Suprapubic skin (tissue), 4 donors: Measurements from ENCODE around the gene C3orf80. TPM values are rescaled to one million over a fixed set of nuclear protein-coding genes. Genes with fewer than 3 reads are reported as not detected.
"Not testable (repeated sequence)": the region's sequence is repeated elsewhere in the genome, so short reads cannot be mapped to it uniquely, and the experiment has no call there.

Experiments
- DNase-seq, 2 donors: peaks; one replicate each; pipeline ENCODE4 v3.0.0-alpha.2; 2019; ENCODE audit warnings: low spot score in 2 of 2
- H3K27ac ChIP-seq: fragments of 200-600 bp; sonication (generic); one replicate; pipeline ENCODE4 v1.5.1; 2019
- H3K27me3 ChIP-seq: fragments of 200-600 bp; sonication (generic); one replicate; pipeline ENCODE4 v1.5.1; 2019
- H3K36me3 ChIP-seq: fragments of 200-600 bp; sonication (generic); one replicate; pipeline ENCODE4 v1.5.1; 2019
- H3K4me1 ChIP-seq: fragments of 200-600 bp; sonication (generic); one replicate; pipeline ENCODE4 v1.5.1; 2019
- H3K4me3 ChIP-seq: fragments of 200-600 bp; sonication (generic); one replicate; pipeline ENCODE4 v1.5.1; 2019; ENCODE audit warnings: mild to moderate bottlenecking
- H3K9me3 ChIP-seq: fragments of 200-600 bp; sonication (generic); one replicate; pipeline ENCODE4 v1.5.1; 2019
- EP300 ChIP-seq: sonication (generic); formaldehyde crosslinking; IDR thresholded peaks from one replicate; pipeline ENCODE4 v1.6.1; 2017; ENCODE audit warnings: antibody characterized with exemption
- POLR2A ChIP-seq, 2 donors: fragments of 450-650 bp; IDR thresholded peaks; one replicate each; pipeline ENCODE4 v1.6.1; 2017; ENCODE audit warnings: antibody characterized with exemption in 2 of 2, mild to moderate bottlenecking in 2 of 2, moderate library complexity in 2 of 2
- POLR2AphosphoS5 ChIP-seq, 3 donors: sonication (generic); formaldehyde crosslinking; IDR thresholded peaks; one replicate each; pipeline ENCODE4 v1.6.1; 2017; ENCODE audit warnings: antibody characterized with exemption in 3 of 3
- WGBS: methylation state at CpG from one replicate; pipeline ENCODE4 v1.1.5; 2018; 5-methylcytosine and 5-hydroxymethylcytosine counted together
- total RNA-seq, 4 donors: library from RNA; depleted of rRNA; stranded (reverse); fragments of >200 nt; gene quantifications; one replicate each; pipeline ENCODE4 v1.1.0, GENCODE V29; 2016
- TF ChIP-seq, protein P1 (sequence below), 2 donors: fragments of 200-600 bp in 1 of 2; fragments of 450-650 bp in 1 of 2; sonication (generic) in 1 of 2; IDR thresholded peaks; one replicate each; pipeline ENCODE4 v1.5.1; 2016 to 2019; ENCODE audit warnings: antibody characterized with exemption in 2 of 2, mild to moderate bottlenecking in 1 of 2, moderate library complexity in 1 of 2

C3orf80 gene
- total RNA-seq: under 1 TPM in 2 of 4 donors, not detected in 2; 0.72 to 0.91 TPM

DNA sequence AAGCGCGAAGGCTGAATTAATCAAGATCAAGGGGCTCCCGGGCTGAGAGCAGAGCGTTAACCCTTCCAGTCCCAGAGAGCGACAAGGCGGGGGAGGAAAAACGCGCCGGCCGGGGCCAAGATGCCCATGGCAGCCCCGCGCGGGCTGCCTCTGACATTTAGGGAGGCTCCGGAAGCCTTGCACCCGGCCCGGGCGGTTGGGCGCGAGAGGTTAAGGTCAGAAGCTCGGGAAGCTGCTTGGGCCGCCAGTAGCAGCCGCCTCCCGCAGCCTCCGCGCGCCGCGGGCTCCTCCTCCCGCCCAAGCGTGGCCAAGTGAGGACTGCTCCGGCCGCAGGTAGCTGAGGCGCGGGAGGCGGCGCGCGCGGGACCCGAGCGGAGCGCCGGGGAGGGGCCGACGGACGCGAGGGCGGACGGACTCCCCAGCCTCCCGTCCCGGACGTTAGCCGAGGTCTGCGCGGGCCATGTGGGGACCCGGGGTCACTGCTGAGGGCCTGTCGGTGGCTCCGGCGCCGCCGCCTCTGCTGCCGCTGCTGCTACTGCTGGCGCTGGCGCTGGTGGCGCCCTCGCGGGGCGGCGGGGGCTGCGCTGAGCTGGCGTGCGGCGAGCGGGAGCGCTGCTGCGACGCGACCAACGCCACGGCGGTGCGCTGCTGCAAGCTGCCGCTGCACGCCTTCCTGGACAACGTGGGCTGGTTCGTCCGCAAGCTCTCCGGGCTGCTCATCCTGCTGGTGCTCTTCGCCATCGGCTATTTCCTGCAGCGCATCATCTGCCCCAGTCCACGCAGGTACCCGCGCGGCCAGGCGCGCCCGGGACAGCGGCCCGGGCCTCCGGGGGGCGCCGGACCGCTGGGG is at the start of gene C3orf80:
Gene C3orf80, plus strand, starts transcription at position 247 of the 850 bp plus-strand sequence. Its CDS starts 214 bp downstream, at position 461.
- peaks cover 23% of the 10 kb centered on the region for H3K4me1 ChIP-seq
- H3K36me3 ChIP-seq: no peaks in the 10 kb centered on the region
- no CpG with 5 or more reads among the region's 104 CpGs for WGBS
- no peak for DNase-seq
- H3K27ac ChIP-seq: no peak within 1 kb of the TSS
- H3K4me3 ChIP-seq: peak within 1 kb of the TSS; percentile 64
- H3K27me3 ChIP-seq: peaks cover 49% of the 10 kb centered on the region
- no peak for TF ChIP-seq EP300
- TF ChIP-seq, protein P1, sequence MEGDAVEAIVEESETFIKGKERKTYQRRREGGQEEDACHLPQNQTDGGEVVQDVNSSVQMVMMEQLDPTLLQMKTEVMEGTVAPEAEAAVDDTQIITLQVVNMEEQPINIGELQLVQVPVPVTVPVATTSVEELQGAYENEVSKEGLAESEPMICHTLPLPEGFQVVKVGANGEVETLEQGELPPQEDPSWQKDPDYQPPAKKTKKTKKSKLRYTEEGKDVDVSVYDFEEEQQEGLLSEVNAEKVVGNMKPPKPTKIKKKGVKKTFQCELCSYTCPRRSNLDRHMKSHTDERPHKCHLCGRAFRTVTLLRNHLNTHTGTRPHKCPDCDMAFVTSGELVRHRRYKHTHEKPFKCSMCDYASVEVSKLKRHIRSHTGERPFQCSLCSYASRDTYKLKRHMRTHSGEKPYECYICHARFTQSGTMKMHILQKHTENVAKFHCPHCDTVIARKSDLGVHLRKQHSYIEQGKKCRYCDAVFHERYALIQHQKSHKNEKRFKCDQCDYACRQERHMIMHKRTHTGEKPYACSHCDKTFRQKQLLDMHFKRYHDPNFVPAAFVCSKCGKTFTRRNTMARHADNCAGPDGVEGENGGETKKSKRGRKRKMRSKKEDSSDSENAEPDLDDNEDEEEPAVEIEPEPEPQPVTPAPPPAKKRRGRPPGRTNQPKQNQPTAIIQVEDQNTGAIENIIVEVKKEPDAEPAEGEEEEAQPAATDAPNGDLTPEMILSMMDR (IDR thresholded peaks at IDR 0.05): peak in 1 of 2 donors; percentile 22
- TF ChIP-seq POLR2AphosphoS5 (IDR thresholded peaks at IDR 0.05): no peak
- no peak for TF ChIP-seq POLR2A (IDR thresholded peaks at IDR 0.05)
- no peaks in the 10 kb centered on the region for H3K9me3 ChIP-seq

DNA sequence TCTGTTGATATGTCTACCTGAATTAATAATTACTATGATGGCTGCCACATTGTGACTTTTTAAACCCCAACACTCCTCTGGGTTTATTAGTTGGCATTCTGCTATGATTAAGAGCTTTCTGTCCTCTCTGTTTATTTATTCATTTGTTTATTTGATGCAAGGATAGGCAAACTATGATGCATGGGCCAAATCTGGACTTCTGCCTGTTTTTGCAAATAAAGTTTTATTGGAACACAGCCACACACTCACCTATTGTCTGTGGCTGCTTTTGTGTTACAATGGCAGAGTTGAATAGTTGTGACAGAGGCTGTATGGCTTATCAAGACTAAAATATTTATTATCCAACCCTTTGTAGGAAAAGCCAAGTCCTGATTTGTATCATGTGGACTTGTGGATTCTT is 48.3 kb upstream of the C3orf80 start:
- TF ChIP-seq, protein P1 (IDR thresholded peaks at IDR 0.05): no peak
- no peak for TF ChIP-seq EP300
- no peak for TF ChIP-seq POLR2A (IDR thresholded peaks at IDR 0.05)
- no peak for TF ChIP-seq POLR2AphosphoS5 (IDR thresholded peaks at IDR 0.05)
- Histone ChIP-seq H3K27me3 (no peaks in the 10 kb centered on the region), H3K27ac (no peak overlapping the region), H3K4me3 (no peak overlapping the region), H3K4me1 (peaks cover 7% of the 10 kb centered on the region), H3K36me3 (no peaks in the 10 kb centered on the region), H3K9me3 (no peaks in the 10 kb centered on the region)
- DNase-seq: no peak

DNA sequence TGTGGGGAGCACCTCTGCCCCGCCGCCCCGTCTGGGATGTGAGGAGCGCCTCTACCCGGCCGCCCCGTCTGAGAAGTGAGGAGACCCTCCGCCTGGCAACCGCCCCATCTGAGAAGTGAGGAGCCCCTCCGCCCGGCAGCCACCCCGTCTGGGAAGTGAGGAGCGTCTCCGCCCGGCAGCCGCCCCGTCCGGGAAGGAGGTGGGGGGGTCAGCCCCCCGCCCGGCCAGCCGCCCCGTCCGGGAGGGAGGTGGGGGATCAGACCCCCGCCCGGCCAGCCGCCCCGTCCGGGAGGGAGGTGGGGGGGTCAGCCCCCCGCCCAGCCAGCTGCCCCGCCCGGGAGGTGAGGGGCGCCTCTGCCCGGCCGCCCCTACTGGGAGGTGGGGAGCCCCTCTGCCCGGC is 46.6 kb upstream of the C3orf80 start:
- no CpG with 5 or more reads among the region's 35 CpGs for WGBS

DNA sequence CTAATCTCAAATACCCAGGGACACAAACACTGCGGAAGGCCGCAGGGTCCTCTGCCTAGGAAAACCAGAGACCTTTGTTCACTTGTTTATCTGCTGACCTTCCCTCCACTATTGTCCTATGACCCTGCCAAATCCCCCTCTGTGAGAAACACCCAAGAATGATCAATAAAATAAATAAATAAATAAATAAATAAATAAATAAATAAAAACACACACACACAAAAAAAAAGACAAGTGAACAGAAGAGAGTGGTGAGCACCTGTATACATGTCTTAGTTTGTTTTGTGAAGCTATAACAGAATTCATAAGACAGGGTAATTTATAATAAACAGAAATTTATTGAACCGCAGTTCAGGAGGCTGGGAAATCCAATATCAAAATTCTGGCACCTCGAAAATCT is 45.8 kb upstream of the C3orf80 start:
- H3K27ac ChIP-seq, H3K9me3 ChIP-seq, DNase-seq, H3K36me3 ChIP-seq, H3K4me3 ChIP-seq, H3K27me3 ChIP-seq: not testable (repeated sequence)
- WGBS: 98% methylated on average over 2 of the region's 4 CpGs
- H3K4me1 ChIP-seq: peaks cover 11% of the 10 kb centered on the region

More for the DNA sequence above, 46.6 kb upstream of the C3orf80 start:
- H3K27ac ChIP-seq, H3K27me3 ChIP-seq, H3K36me3 ChIP-seq, H3K9me3 ChIP-seq, H3K4me1 ChIP-seq, DNase-seq, H3K4me3 ChIP-seq: not testable (repeated sequence)

DNA sequence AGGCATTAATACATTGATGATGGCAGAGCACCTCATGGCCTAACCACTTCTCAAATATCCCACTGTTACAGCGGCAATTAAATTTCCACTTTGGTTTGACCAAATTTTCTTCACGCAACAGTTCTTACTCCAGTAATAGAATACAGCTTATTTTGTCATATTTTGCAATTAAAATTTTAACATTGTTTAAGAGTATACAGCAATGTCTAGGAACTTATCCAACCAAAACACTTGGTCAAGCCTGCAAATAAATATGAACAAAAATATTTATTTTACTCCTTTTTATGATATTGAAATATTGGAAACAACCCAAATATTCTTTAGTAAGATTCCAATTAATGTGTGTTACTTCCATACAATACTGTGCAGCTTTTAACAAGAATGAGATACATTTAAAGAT is 45.3 kb upstream of the C3orf80 start:
- no peaks in the 10 kb centered on the region for H3K27me3 ChIP-seq
- H3K36me3 ChIP-seq: no peaks in the 10 kb centered on the region
- WGBS: 77% methylated on average over 2 of the region's 2 CpGs
- H3K27ac ChIP-seq: no peak overlapping the region
- H3K4me3 ChIP-seq: no peak overlapping the region
- TF ChIP-seq POLR2AphosphoS5 (IDR thresholded peaks at IDR 0.05): no peak
- TF ChIP-seq, protein P1 (IDR thresholded peaks at IDR 0.05): no peak
- no peak for TF ChIP-seq EP300
- no peak for TF ChIP-seq POLR2A (IDR thresholded peaks at IDR 0.05)
- no peak for DNase-seq
- H3K4me1 ChIP-seq: peaks cover 14% of the 10 kb centered on the region
- H3K9me3 ChIP-seq: no peaks in the 10 kb centered on the region

DNA sequence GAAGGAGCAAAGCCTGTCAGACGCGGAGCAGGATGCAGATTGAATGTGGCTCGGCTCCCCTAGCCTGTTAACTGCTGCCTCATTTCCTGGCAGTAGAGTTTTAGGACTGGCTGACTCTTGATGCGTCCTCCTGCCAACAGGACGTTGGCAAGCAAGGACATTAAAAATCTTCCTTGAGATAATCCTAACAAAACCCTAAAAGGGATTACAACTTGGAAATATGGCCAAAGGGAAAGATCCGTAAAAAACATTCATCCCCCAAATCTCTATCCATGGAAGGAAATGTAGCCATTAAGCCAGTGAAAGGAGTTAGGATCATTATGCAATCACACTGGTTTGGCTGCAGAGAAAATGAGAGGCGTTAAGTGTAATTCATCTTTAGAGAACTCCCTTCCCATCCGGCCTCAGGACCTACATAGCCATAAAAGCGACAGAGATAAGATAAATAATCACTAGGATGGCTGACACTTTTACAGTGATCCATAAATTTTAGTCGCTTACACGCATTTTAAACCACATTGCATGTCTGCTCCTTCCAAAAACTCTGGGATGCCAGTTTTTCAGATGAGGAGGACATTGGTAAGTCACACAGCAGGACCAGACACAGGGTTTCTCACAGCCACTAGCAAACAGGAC is 44.5 kb upstream of the C3orf80 start:
- 8% methylated on average over 11 of the region's 11 CpGs for WGBS
- Histone ChIP-seq H3K4me1 (peaks cover 14% of the 10 kb centered on the region), H3K9me3 (no peaks in the 10 kb centered on the region), H3K36me3 (no peaks in the 10 kb centered on the region), H3K4me3 (no peak overlapping the region), H3K27ac (no peak overlapping the region), H3K27me3 (no peaks in the 10 kb centered on the region)
- TF ChIP-seq EP300 (no peak), POLR2AphosphoS5 (IDR thresholded peaks at IDR 0.05) (no peak), POLR2A (IDR thresholded peaks at IDR 0.05) (no peak)
- TF ChIP-seq, protein P1 (IDR thresholded peaks at IDR 0.05): no peak
- DNase-seq: no peak
